SH-SY5Y (cell line): ENCODE measurements around the gene RBMS1.

ENCODE experiments used
- GATA2 ChIP-seq: IDR thresholded peaks from 2 replicates; pipeline ENCODE4 v1.6.1; 2011; ENCODE audit warnings: mild to moderate bottlenecking, low read depth, low read length
- GATA3 ChIP-seq: IDR thresholded peaks from 2 replicates; pipeline ENCODE4 v1.6.1; 2011; ENCODE audit warnings: low read depth, mild to moderate bottlenecking, low read length, moderate library complexity

DNA sequence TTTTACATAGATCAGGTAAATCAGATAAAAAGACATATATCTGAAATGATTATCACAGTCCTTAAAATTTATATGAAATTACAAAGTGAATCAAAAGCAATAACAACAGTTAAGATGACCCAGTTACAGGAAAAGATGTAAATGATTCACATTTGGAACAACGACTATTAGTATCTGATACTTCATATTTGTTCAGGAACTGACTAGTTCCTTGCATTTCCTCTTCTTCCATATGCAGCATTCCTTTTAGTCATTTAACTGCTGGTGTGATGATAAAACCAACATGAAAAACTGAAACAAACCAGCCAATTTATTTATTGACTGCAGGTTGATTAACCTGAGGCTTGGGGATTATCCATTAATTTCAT lies 75.2 kb downstream of the RBMS1 start:
- TF ChIP-seq GATA2 (no peak), GATA3 (no peak)
